HEK293T (cell line): Measurements from ENCODE around the gene PCDHA6.
A peak's percentile ranks its signal among the peaks of the same experiment; 100 is the strongest.
"Not testable (repeated sequence)": the region's sequence is repeated elsewhere in the genome, so short reads cannot be mapped to it uniquely, and the experiment has no call there.

Experiments
- CTCF ChIA-PET: fragments of 350-600 bp; formaldehyde crosslinking; extraction: SDS; loops from one replicate; lab custom pipeline; 2021; ENCODE audit warnings: antibody characterized with exemption, inconsistent platforms; lab: Yijun Ruan, JAX
- POLR2A ChIA-PET: fragments of 350-600 bp; formaldehyde crosslinking; extraction: SDS; loops from one replicate; lab custom pipeline; 2020; ENCODE audit warnings: antibody characterized with exemption, inconsistent platforms; lab: Yijun Ruan, JAX
- DNase-seq: peaks from one replicate; pipeline ENCODE4 v3.0.0; 2012; ENCODE audit warnings: mixed read lengths; ENCODE audit errors: extremely low spot score
- ARNT ChIP-seq: fragments of 450-650 bp; IDR thresholded peaks from 2 replicates; pipeline ENCODE4 v1.6.1; 2017; ENCODE audit warnings: mild to moderate bottlenecking
- BHLHE40 ChIP-seq: fragments of 450-650 bp; IDR thresholded peaks from 2 replicates; pipeline ENCODE4 v1.6.1; 2016; ENCODE audit warnings: mild to moderate bottlenecking, moderate library complexity, borderline replicate concordance
- CTBP1 ChIP-seq: fragments of 450-650 bp; IDR thresholded peaks from 2 replicates; pipeline ENCODE4 v1.6.1; 2016; ENCODE audit warnings: borderline replicate concordance
- ELF4 ChIP-seq: fragments of 450-650 bp; IDR thresholded peaks from 2 replicates; pipeline ENCODE4 v1.6.1; 2017; ENCODE audit warnings: antibody characterized with exemption
- FOXA1 ChIP-seq: fragments of 450-650 bp; IDR thresholded peaks from 2 replicates; pipeline ENCODE4 v1.6.1; 2016; ENCODE audit warnings: mild to moderate bottlenecking
- FOXK2 ChIP-seq: fragments of 450-650 bp; IDR thresholded peaks from 2 replicates; pipeline ENCODE4 v1.6.1; 2016; ENCODE audit warnings: mild to moderate bottlenecking
- FOXM1 ChIP-seq: fragments of 450-650 bp; IDR thresholded peaks from 2 replicates; pipeline ENCODE4 v1.6.1; 2017; ENCODE audit warnings: mild to moderate bottlenecking, borderline replicate concordance
- HDGF ChIP-seq: fragments of 450-650 bp; IDR thresholded peaks from 2 replicates; pipeline ENCODE4 v1.6.1; 2017; ENCODE audit warnings: antibody characterized with exemption, borderline replicate concordance
- L3MBTL2 ChIP-seq: fragments of 450-650 bp; conservative IDR thresholded peaks from 2 replicates; pipeline ENCODE4 v1.6.1; 2016; ENCODE audit warnings: mild to moderate bottlenecking
- LEF1 ChIP-seq: fragments of 450-650 bp; IDR thresholded peaks from 2 replicates; pipeline ENCODE4 v1.6.1; 2017; ENCODE audit warnings: mild to moderate bottlenecking, borderline replicate concordance
- NFRKB ChIP-seq: fragments of 450-650 bp; IDR thresholded peaks from 2 replicates; pipeline ENCODE4 v1.6.1; 2016; ENCODE audit warnings: mild to moderate bottlenecking, moderate library complexity
- SP1 ChIP-seq: fragments of 450-650 bp; IDR thresholded peaks from 2 replicates; pipeline ENCODE4 v1.6.1; 2017
- SUZ12 ChIP-seq: fragments of 450-650 bp; IDR thresholded peaks from 2 replicates; pipeline ENCODE4 v1.6.1; 2016; ENCODE audit warnings: mild to moderate bottlenecking
- TARDBP ChIP-seq: fragments of 450-650 bp; IDR thresholded peaks from 2 replicates; pipeline ENCODE4 v1.6.1; 2016
- ZNF384 ChIP-seq: fragments of 450-650 bp; IDR thresholded peaks from 2 replicates; pipeline ENCODE4 v1.6.1; 2016
- TF ChIP-seq, protein P1 (sequence below): fragments of 450-650 bp; IDR thresholded peaks from 2 replicates; pipeline ENCODE4 v1.6.1; 2016

The PCDHA6 gene

GRCh38 chr5:140802781-140803271, 24.9 kb upstream of the PCDHA6 start:
- ChIA-PET CTCF (no interaction called here), POLR2A (no interaction called here)
- TF ChIP-seq FOXM1 (no peak), FOXA1 (no peak), SUZ12 (no peak), ZNF384 (no peak), ARNT (no peak), SP1 (no peak), CTBP1 (no peak), LEF1 (no peak), ELF4 (no peak), TARDBP (no peak), HDGF (no peak), FOXK2 (no peak), L3MBTL2 (no peak), BHLHE40 (no peak), NFRKB (no peak)
- TF ChIP-seq, protein P1, sequence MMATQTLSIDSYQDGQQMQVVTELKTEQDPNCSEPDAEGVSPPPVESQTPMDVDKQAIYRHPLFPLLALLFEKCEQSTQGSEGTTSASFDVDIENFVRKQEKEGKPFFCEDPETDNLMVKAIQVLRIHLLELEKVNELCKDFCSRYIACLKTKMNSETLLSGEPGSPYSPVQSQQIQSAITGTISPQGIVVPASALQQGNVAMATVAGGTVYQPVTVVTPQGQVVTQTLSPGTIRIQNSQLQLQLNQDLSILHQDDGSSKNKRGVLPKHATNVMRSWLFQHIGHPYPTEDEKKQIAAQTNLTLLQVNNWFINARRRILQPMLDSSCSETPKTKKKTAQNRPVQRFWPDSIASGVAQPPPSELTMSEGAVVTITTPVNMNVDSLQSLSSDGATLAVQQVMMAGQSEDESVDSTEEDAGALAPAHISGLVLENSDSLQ = no peak
- no peak for DNase-seq

- POLR2A ChIA-PET = no interaction called here
- TF ChIP-seq ARNT = no peak
- TF ChIP-seq SP1 = no peak
- TF ChIP-seq FOXK2 = no peak
- TF ChIP-seq ELF4 = no peak
- TF ChIP-seq TARDBP = no peak
- no peak for TF ChIP-seq HDGF
- no peak for TF ChIP-seq BHLHE40
- TF ChIP-seq FOXM1 = no peak
- no peak for TF ChIP-seq NFRKB
- no peak for TF ChIP-seq LEF1
- no peak for TF ChIP-seq CTBP1
- no peak for TF ChIP-seq SUZ12
- TF ChIP-seq, protein P1 = no peak
- no peak for TF ChIP-seq FOXA1
- TF ChIP-seq L3MBTL2 = no peak
- TF ChIP-seq ZNF384 = no peak
- DNase-seq = no peak
- CTCF ChIA-PET = interaction anchor here (1.2 kb wide), 1 partner anchor 14 kb away, joined by 3 read pairs; the partner anchor contains the start of gene PCDHA5
These were observed 20.7 kb upstream of the PCDHA6 start, which contains the start of gene PCDHA4 for GRCh38 chr5:140806834-140807775. Gene PCDHA4 (plus strand): TSS chr5:140807068.

- CTCF ChIA-PET = interaction anchor here (1.2 kb wide), 1 partner anchor 13 kb away, joined by 3 read pairs; the partner anchor contains the start of gene PCDHA5
- POLR2A ChIA-PET, DNase-seq: not testable (repeated sequence)
These were observed 19.4 kb upstream of the PCDHA6 start for GRCh38 chr5:140808241-140808888.

- POLR2A ChIA-PET = no interaction called here
- DNase-seq = no peak
- CTCF ChIA-PET = no interaction called here
- TF ChIP-seq ZNF384 (no peak), L3MBTL2 (no peak), SUZ12 (no peak), FOXA1 (no peak), ARNT (no peak), TARDBP (no peak), CTBP1 (no peak), HDGF (no peak), ELF4 (no peak), SP1 (no peak), LEF1 (no peak)
- TF ChIP-seq, protein P1 = no peak
These were observed 18.9 kb upstream of the PCDHA6 start for GRCh38 chr5:140808889-140809291.

DNA sequence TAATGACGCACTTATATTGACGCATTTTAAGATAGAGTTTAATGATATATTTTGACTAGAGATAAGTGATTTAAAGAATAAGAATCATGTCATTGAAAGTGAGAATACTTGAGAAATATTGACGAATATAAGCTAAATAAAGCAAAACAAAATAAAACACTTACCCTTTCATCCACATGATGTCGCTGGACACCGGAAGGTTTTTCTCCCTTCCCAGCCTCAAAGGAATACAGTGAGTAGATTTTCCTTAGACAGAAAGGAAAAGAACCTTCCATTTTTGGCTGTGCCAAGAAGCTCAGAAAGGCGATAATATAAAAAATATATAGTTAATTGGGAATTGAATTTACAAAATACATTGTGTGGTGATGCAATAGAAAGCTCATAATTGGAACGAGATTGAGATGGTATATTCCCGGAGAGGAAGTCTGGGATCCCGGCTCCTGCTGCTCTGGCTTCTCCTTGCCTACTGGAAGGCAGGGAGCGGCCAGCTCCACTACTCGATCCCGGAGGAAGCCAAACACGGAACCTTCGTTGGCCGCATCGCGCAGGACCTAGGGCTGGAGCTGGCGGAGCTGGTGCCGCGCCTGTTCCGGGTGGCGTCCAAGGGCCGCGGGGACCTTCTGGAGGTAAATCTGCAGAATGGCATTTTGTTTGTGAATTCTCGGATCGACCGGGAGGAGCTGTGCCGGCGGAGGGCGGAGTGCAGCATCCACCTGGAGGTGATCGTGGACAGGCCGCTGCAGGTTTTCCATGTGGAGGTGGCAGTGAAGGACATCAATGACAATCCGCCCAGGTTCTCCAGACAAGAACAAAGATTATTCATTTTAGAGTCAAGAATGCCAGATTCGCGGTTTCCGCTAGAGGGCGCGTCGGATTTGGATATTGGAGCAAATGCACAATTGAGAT, 6.1 kb upstream of the PCDHA6 start, which contains the start of gene PCDHA5:
TSS of gene PCDHA5 (plus strand) at position 239 of the 906 bp plus-strand sequence.
- DNase-seq = peak; percentile 42
- ChIA-PET CTCF (interaction anchor here (0.5 to 1.0 kb wide), 3 partner anchors 14 to 20 kb away, joined by 3 read pairs; no protein-coding TSS in a partner anchor), POLR2A (no interaction called here)
- TF ChIP-seq FOXK2 = no peak
- no peak for TF ChIP-seq ARNT
- TF ChIP-seq TARDBP = no peak
- TF ChIP-seq ZNF384 = no peak
- TF ChIP-seq FOXA1 = no peak
- no peak for TF ChIP-seq CTBP1
